H1 (cell line): ENCODE measurements around the gene ADK. TPM values are rescaled to one million over a fixed set of nuclear protein-coding genes. Genes with fewer than 3 reads are reported as not detected.

Source experiments
- CTCF ChIA-PET: fragments of 300-600 bp; sonication (Branson Sonifier 250); formaldehyde crosslinking; loops from one replicate; lab custom pipeline; 2021; ENCODE audit not compliant: partially characterized antibody; lab: Charles Lee
- POLR2A ChIA-PET: fragments of 300-600 bp; sonication (Branson Sonifier 250); formaldehyde crosslinking; loops from one replicate; lab custom pipeline; 2021; ENCODE audit warnings: inconsistent platforms; ENCODE audit not compliant: partially characterized antibody; lab: Charles Lee
- DNase-seq, 2 experiments: peaks; one replicate each; pipeline versions ENCODE4 v3.0.0 to v3.0.0-alpha.2; 2010 to 2022; ENCODE audit warnings: low spot score in 2 of 2, low read depth in 1 of 2, mixed read lengths in 1 of 2
- FAIRE-seq: peaks from 2 replicates; lab custom pipeline; 2011; peaks lifted over from hg19 to GRCh38; lab: Jason Lieb, UNC
- H2AFZ ChIP-seq: 2 replicates; pipeline ENCODE4 v1.8.1; 2012; ENCODE audit warnings: low read length, inconsistent platforms
- H2AK5ac ChIP-seq: 2 replicates; pipeline ENCODE4 v1.6.1; 2013; ENCODE audit warnings: low read depth, low read length
- H2BK120ac ChIP-seq: replicated peaks from 2 replicates; pipeline ENCODE3; 2013; ENCODE audit warnings: low read depth, low read length, inconsistent platforms
- H2BK12ac ChIP-seq: 2 replicates; pipeline ENCODE4 v1.6.1; 2013; ENCODE audit warnings: low read depth, low read length
- H2BK15ac ChIP-seq: 2 replicates; pipeline ENCODE4 v1.6.1; 2013; ENCODE audit warnings: low read length
- H2BK20ac ChIP-seq: 2 replicates; pipeline ENCODE4 v1.6.1; 2013; ENCODE audit warnings: low read length
- H2BK5ac ChIP-seq: 2 replicates; pipeline ENCODE4 v1.6.1; 2013; ENCODE audit warnings: low read depth, low read length
- H3K14ac ChIP-seq: 2 replicates; pipeline ENCODE4 v1.6.1; 2013; ENCODE audit warnings: inconsistent platforms; ENCODE audit not compliant: insufficient read length
- H3K18ac ChIP-seq: 2 replicates; pipeline ENCODE4 v1.6.1; 2013; ENCODE audit warnings: low read length; ENCODE audit errors: extremely low read depth
- H3K23ac ChIP-seq: 2 replicates; pipeline ENCODE4 v1.6.1; 2013; ENCODE audit warnings: inconsistent platforms; ENCODE audit not compliant: insufficient read length
- H3K23me2 ChIP-seq: 2 replicates; pipeline ENCODE4 v1.6.1; 2013; ENCODE audit warnings: low read depth, low read length
- H3K27ac ChIP-seq: 2 replicates; pipeline ENCODE4 v1.6.1; 2011; ENCODE audit warnings: low read depth, low read length, inconsistent platforms
- H3K27me3 ChIP-seq, 4 experiments: replicated peaks in 1 of 4; 1 replicate in 1 of 4; 2 replicates in 3 of 4; pipeline versions ENCODE4 v1.6.1 to v1.8.1; 2011 to 2013; ENCODE audit warnings: low read length in 3 of 4, mild to moderate bottlenecking in 3 of 4, inconsistent platforms in 2 of 4, mixed read lengths in 2 of 4, moderate library complexity in 1 of 4; ENCODE audit not compliant: control insufficient read depth in 3 of 4, insufficient read depth in 3 of 4; ENCODE audit errors: extremely low read depth in 1 of 4
- H3K36me3 ChIP-seq, 4 experiments: 2 replicates each; pipeline versions ENCODE4 v1.6.1 to v1.8.1; 2011 to 2013; ENCODE audit warnings: mild to moderate bottlenecking in 4 of 4, low read length in 3 of 4, moderate library complexity in 2 of 4, control low read depth in 1 of 4, inconsistent platforms in 1 of 4; ENCODE audit not compliant: insufficient read depth in 4 of 4, control insufficient read depth in 2 of 4
- H3K4ac ChIP-seq: replicated peaks from 2 replicates; pipeline ENCODE3; 2013; ENCODE audit warnings: low read length, low read depth, mixed read lengths, inconsistent platforms; ENCODE audit not compliant: insufficient read length
- H3K4me1 ChIP-seq, 4 experiments: replicated peaks in 1 of 4; 1 replicate in 1 of 4; 2 replicates in 3 of 4; pipeline versions ENCODE4 v1.6.1 to v1.8.1; 2011 to 2013; ENCODE audit warnings: low read length in 3 of 4, inconsistent platforms in 2 of 4, mixed read lengths in 1 of 4; ENCODE audit not compliant: insufficient read depth in 4 of 4, control insufficient read depth in 3 of 4
- H3K4me2 ChIP-seq, 2 experiments: 2 replicates each; pipeline versions ENCODE4 v1.6.1 to v1.8.1; 2011 to 2013; ENCODE audit warnings: low read depth in 2 of 2, low read length in 2 of 2, control low read depth in 1 of 2, inconsistent platforms in 1 of 2, mild to moderate bottlenecking in 1 of 2; ENCODE audit not compliant: insufficient read depth in 1 of 2
- H3K4me3 ChIP-seq, 4 experiments: fragments of 200-600, 300-600 bp in 1 of 4; sonication (generic), shearing (Covaris generic), sonication (Bioruptor Twin) in 1 of 4; 2 replicates each; pipeline versions ENCODE4 v1.5.1 to v1.8.1; 2011 to 2016; ENCODE audit warnings: low read length in 4 of 4, low read depth in 3 of 4, control low read depth in 2 of 4, inconsistent platforms in 2 of 4, mild to moderate bottlenecking in 2 of 4, mixed read lengths in 1 of 4, moderate library complexity in 1 of 4; ENCODE audit not compliant: insufficient read depth in 2 of 4; ENCODE audit errors: extremely low read depth in 1 of 4
- H3K56ac ChIP-seq: replicated peaks from 2 replicates; pipeline ENCODE3; 2013; ENCODE audit warnings: low read depth, mild to moderate bottlenecking, mixed read lengths, low read length, inconsistent platforms; ENCODE audit not compliant: insufficient read length
- H3K79me1 ChIP-seq: 2 replicates; pipeline ENCODE4 v1.6.1; 2013; ENCODE audit warnings: low read depth, low read length, control low read depth
- H3K79me2 ChIP-seq, 2 experiments: 2 replicates each; pipeline versions ENCODE4 v1.6.1 to v1.8.1; 2012 to 2013; ENCODE audit warnings: low read length in 2 of 2, mild to moderate bottlenecking in 2 of 2, inconsistent platforms in 1 of 2; ENCODE audit not compliant: insufficient read depth in 2 of 2, control insufficient read depth in 1 of 2
- H3K9ac ChIP-seq, 4 experiments: replicated peaks in 1 of 4; 1 replicate in 1 of 4; 2 replicates in 3 of 4; pipeline versions ENCODE4 v1.6.1 to v1.8.1; 2011 to 2013; ENCODE audit warnings: low read depth in 3 of 4, low read length in 3 of 4, control low read depth in 2 of 4, mild to moderate bottlenecking in 2 of 4, moderate library complexity in 2 of 4, inconsistent platforms in 1 of 4; ENCODE audit errors: extremely low read depth in 1 of 4
- H3K9me3 ChIP-seq, 2 experiments: 2 replicates each; pipeline versions ENCODE4 v1.6.1 to v1.8.1; 2012 to 2013; ENCODE audit warnings: mild to moderate bottlenecking in 2 of 2, moderate library complexity in 2 of 2, control low read depth in 1 of 2, inconsistent platforms in 1 of 2, low read depth in 1 of 2, low read length in 1 of 2, mixed read lengths in 1 of 2; ENCODE audit not compliant: insufficient read depth in 2 of 2
- H4K20me1 ChIP-seq, 2 experiments: replicated peaks in 1 of 2; 2 replicates each; pipeline versions ENCODE3 to v1.8.1; 2011 to 2013; ENCODE audit warnings: inconsistent platforms in 2 of 2, low read length in 2 of 2, mild to moderate bottlenecking in 1 of 2; ENCODE audit not compliant: insufficient read depth in 2 of 2, control insufficient read depth in 1 of 2
- H4K5ac ChIP-seq: 2 replicates; pipeline ENCODE4 v1.6.1; 2013; ENCODE audit warnings: low read length, low read depth, mixed read lengths, inconsistent platforms; ENCODE audit not compliant: insufficient read length
- H4K8ac ChIP-seq: 2 replicates; pipeline ENCODE4 v1.8.0; 2013; ENCODE audit warnings: mild to moderate bottlenecking, moderate library complexity, low read length, inconsistent platforms; ENCODE audit not compliant: insufficient read depth; ENCODE audit errors: extremely low read depth
- H4K91ac ChIP-seq: replicated peaks from 2 replicates; pipeline ENCODE3; 2013; ENCODE audit warnings: low read length, mixed read lengths, inconsistent platforms; ENCODE audit not compliant: insufficient read length
- KDM1A ChIP-seq: fragments of 200-600, 300-600 bp; sonication (generic); IDR thresholded peaks from 2 replicates; pipeline ENCODE4 v1.7.1; 2016; ENCODE audit warnings: mild to moderate bottlenecking, low read length, borderline replicate concordance
- MAFK ChIP-seq: IDR thresholded peaks from 2 replicates; pipeline ENCODE4 v1.6.1; 2012; ENCODE audit warnings: low read depth, mild to moderate bottlenecking, improper control_type of control experiment, low read length
- POU5F1 ChIP-seq: IDR thresholded peaks from 2 replicates; pipeline ENCODE4 v1.6.1; 2011; ENCODE audit warnings: low read depth, mild to moderate bottlenecking, low read length, moderate library complexity
- RAD21 ChIP-seq, 2 experiments: IDR thresholded peaks in 1 of 2; conservative IDR thresholded peaks in 1 of 2; 2 replicates each; pipeline ENCODE4 v1.6.1; 2011; ENCODE audit warnings: low read depth in 2 of 2, low read length in 2 of 2, improper control_type of control experiment in 1 of 2, inconsistent platforms in 1 of 2, mild to moderate bottlenecking in 1 of 2, moderate library complexity in 1 of 2
- RFX5 ChIP-seq: IDR thresholded peaks from 2 replicates; pipeline ENCODE4 v1.6.1; 2011; ENCODE audit warnings: low read depth, low read length, improper control_type of control experiment, borderline replicate concordance
- SAP30 ChIP-seq: fragments of 300-600 bp; sonication (generic); IDR thresholded peaks from 2 replicates; pipeline ENCODE4 v1.7.1; 2012; ENCODE audit warnings: low read length, moderate library complexity, mild to moderate bottlenecking, inconsistent platforms; ENCODE audit not compliant: insufficient read depth, insufficient replicate concordance
- SIN3A ChIP-seq, 2 experiments: IDR thresholded peaks in 1 of 2; conservative IDR thresholded peaks in 1 of 2; 2 replicates each; pipeline ENCODE4 v1.6.1; 2011 to 2012; ENCODE audit warnings: low read length in 2 of 2, improper control_type of control experiment in 1 of 2, low read depth in 1 of 2, mild to moderate bottlenecking in 1 of 2
- SRF ChIP-seq: IDR thresholded peaks from 2 replicates; pipeline ENCODE4 v1.6.1; 2011; ENCODE audit warnings: mild to moderate bottlenecking, low read depth, low read length, moderate library complexity
- TEAD4 ChIP-seq: IDR thresholded peaks from 2 replicates; pipeline ENCODE4 v1.6.1; 2012; ENCODE audit warnings: low read depth, low read length, inconsistent platforms, mixed read lengths
- WGBS, 2 experiments: shearing (Covaris generic) in 1 of 2; methylation state at CpG; one replicate each; pipeline versions ENCODE4 v1.1.6 to v1.1.7; 2013 to 2015; ENCODE audit warnings: low lambda C conversion rate in 2 of 2, mixed read lengths in 2 of 2, inconsistent platforms in 1 of 2, low coverage in 1 of 2, missing lambda C conversion rate in 1 of 2; ENCODE audit not compliant: insufficient replicate concordance in 2 of 2, insufficient coverage in 1 of 2, insufficient read length in 1 of 2; ENCODE audit errors: extremely low coverage in 1 of 2, missing lambda C conversion rate in 1 of 2; 5-methylcytosine and 5-hydroxymethylcytosine counted together
- polyA plus RNA-seq, 7 experiments: library from polyadenylated mRNA; depleted of rRNA in 3 of 7; stranded (reverse) in 5 of 7; unstranded in 2 of 7; fragments of >200 nt in 5 of 7; fragments of 200-250 nt in 2 of 7; gene quantifications; 1 replicate in 5 of 7; 2 replicates in 1 of 7; 4 replicates in 1 of 7; pipeline versions ENCODE4 v1.2.1 to v1.2.3, GENCODE V29; 2011 to 2013; ENCODE audit warnings: missing spikeins in 2 of 7, mixed read lengths in 2 of 7
- total RNA-seq: library from RNA; stranded (reverse); fragmentation: NEBNext Ultra II Directional; extraction: Animal tissue kit (Norgen Biotek cat#: 25700); gene quantifications from 2 replicates; pipeline ENCODE4 v1.2.1, GENCODE V29; 2021
- TF ChIP-seq, protein P1 (sequence below): IDR thresholded peaks from 2 replicates; pipeline ENCODE4 v1.6.1; 2012; ENCODE audit warnings: inconsistent platforms
- TF ChIP-seq, protein P2 (sequence below): IDR thresholded peaks from 2 replicates; pipeline ENCODE4 v1.6.1; 2011; ENCODE audit warnings: low read length, improper control_type of control experiment
- TF ChIP-seq, protein P3 (sequence below): IDR thresholded peaks from 2 replicates; pipeline ENCODE4 v1.6.1; 2012; ENCODE audit warnings: inconsistent platforms

ADK gene
- total and polyA plus RNA-seq, 2 of the 8 experiments (the other 6 are each of a cell fraction or from before 2014, with no cell fraction given) = 12.3 to 42.4 TPM

DNA sequence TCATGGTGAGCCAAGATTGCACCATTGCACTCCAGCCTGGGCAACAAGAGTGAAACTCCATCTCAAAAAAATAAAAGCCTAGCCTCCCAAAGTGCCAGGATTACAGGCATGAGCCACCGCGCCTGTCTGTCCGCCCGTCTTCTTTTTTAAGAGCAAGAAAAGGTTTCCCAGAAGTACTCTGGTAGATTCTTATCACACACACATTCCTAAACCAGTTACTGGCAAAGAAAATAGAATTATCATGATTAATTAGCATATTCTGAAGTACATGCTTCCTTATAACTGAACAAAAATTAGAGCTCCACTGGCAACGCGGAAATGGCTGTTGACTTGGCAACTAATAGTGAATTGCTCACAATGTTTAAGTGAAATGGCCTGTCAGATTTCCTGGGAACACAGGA, 87.0 kb downstream of the ADK start:
- CTCF ChIA-PET = no interaction called here
- TF ChIP-seq, protein P1, sequence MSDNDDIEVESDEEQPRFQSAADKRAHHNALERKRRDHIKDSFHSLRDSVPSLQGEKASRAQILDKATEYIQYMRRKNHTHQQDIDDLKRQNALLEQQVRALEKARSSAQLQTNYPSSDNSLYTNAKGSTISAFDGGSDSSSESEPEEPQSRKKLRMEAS = no peak
- TF ChIP-seq POU5F1 (no peak), KDM1A (no peak), RAD21 (IDR thresholded peaks at IDR 0.05 in 1 of 2, conservative IDR thresholded peaks at IDR 0.05 in 1 of 2; ENCODE audit: low read depth in 2 of 2, low read length in 2 of 2) (no peak), TEAD4 (no peak), SAP30 (no peak), SIN3A (conservative IDR thresholded peaks at IDR 0.05 in 1 of 2, IDR thresholded peaks at IDR 0.05 in 1 of 2; ENCODE audit: low read depth in 1 of 2, low read length in 2 of 2) (no peak), SRF (no peak), MAFK (no peak), RFX5 (no peak)
- TF ChIP-seq, protein P2, sequence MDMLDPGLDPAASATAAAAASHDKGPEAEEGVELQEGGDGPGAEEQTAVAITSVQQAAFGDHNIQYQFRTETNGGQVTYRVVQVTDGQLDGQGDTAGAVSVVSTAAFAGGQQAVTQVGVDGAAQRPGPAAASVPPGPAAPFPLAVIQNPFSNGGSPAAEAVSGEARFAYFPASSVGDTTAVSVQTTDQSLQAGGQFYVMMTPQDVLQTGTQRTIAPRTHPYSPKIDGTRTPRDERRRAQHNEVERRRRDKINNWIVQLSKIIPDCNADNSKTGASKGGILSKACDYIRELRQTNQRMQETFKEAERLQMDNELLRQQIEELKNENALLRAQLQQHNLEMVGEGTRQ = no peak
- TF ChIP-seq, protein P3, sequence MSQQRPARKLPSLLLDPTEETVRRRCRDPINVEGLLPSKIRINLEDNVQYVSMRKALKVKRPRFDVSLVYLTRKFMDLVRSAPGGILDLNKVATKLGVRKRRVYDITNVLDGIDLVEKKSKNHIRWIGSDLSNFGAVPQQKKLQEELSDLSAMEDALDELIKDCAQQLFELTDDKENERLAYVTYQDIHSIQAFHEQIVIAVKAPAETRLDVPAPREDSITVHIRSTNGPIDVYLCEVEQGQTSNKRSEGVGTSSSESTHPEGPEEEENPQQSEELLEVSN = no peak

More for the DNA sequence above, 87.0 kb downstream of the ADK start:
- Histone ChIP-seq H2BK20ac (no peak overlapping the region), H3K18ac (no peak overlapping the region), H3K36me3 (peaks cover 0 to 3% (median 1%) of the 10 kb centered on the region in 4 experiments; a peak in 3 of 8 replicates), H4K20me1 (peaks cover 0 to 2% of the 10 kb centered on the region in 2 experiments), H3K4me1 (no peaks in the 10 kb centered on the region; a peak in 1 of 7 replicates), H3K9me3 (no peaks in the 10 kb centered on the region), H3K4me2 (no peak overlapping the region), H3K79me2 (no peaks in the 10 kb centered on the region), H3K9ac (no peak overlapping the region), H2BK5ac (no peak overlapping the region), H3K56ac (no peak overlapping the region), H3K27me3 (no peaks in the 10 kb centered on the region), H2BK120ac (no peak overlapping the region), H3K79me1 (no peaks in the 10 kb centered on the region), H3K4ac (no peak overlapping the region), H4K5ac (no peak overlapping the region), H4K91ac (no peak overlapping the region), H3K23ac (no peak overlapping the region), H4K8ac (no peak overlapping the region), H3K23me2 (no peaks in the 10 kb centered on the region), H3K27ac (no peak overlapping the region), H2AK5ac (no peak overlapping the region), H3K14ac (no peak overlapping the region), H3K4me3 (no peak overlapping the region), H2BK12ac (no peak overlapping the region), H2AFZ (no peak overlapping the region), H2BK15ac (no peak overlapping the region)
- FAIRE-seq (no peak), DNase-seq (no peak)
- POLR2A ChIA-PET = no interaction called here
- 84% methylated on average over 6 of the region's 6 CpGs; no CpG with 5 or more reads in 1 of the 2 experiments for WGBS, 2 experiments
